Colon (tissue), 2 donors: Measurements from ENCODE around the gene OR2AK2.
"Not testable (repeated sequence)": the region's sequence is repeated elsewhere in the genome, so short reads cannot be mapped to it uniquely, and the experiment has no call there.

Source experiments
- FAIRE-seq: peaks from 2 replicates; lab custom pipeline; 2012; peaks lifted over from hg19 to GRCh38; lab: Jason Lieb, UNC
- donor health status: control.
- donor health status: control.

Gene OR2AK2

GRCh38 chr1:247964933-247965332 is at the start of gene OR2AK2:
Gene OR2AK2 (plus strand): TSS chr1:247965233. CDS start chr1:247965377, 144 bp downstream.
- no peak for FAIRE-seq

GRCh38 chr1:247919952-247920351 is 45.1 kb upstream of the OR2AK2 start, which contains the start of gene OR2T8:
Gene OR2T8 (plus strand): TSS chr1:247920252. CDS start chr1:247921018, 766 bp downstream.
- no peak for FAIRE-seq

GRCh38 chr1:247923941-247924340 is 41.1 kb upstream of the OR2AK2 start:
- no peak for FAIRE-seq

GRCh38 chr1:247924868-247925267 is 40.2 kb upstream of the OR2AK2 start, which contains the start of gene OR2AJ1:
Gene OR2AJ1 (plus strand): TSS chr1:247924889. CDS start chr1:247933769, 8,880 bp downstream.
- no peak for FAIRE-seq

- no peak for FAIRE-seq
Measured at GRCh38 chr1:247933989-247934388, 31.0 kb upstream of the OR2AK2 start.

GRCh38 chr1:247935781-247936180 is 29.3 kb upstream of the OR2AK2 start:
- FAIRE-seq, result no peak

- no peak for FAIRE-seq
Measured at GRCh38 chr1:247936415-247936814, 28.6 kb upstream of the OR2AK2 start.

- FAIRE-seq, result not testable (repeated sequence)
Measured at GRCh38 chr1:247936965-247937734, 27.9 kb upstream of the OR2AK2 start.

- no peak for FAIRE-seq
Measured at GRCh38 chr1:247942624-247943023, 22.4 kb upstream of the OR2AK2 start.

- FAIRE-seq, result no peak
Measured at GRCh38 chr1:247948558-247948957, 16.5 kb upstream of the OR2AK2 start, which contains the start of gene OR2L8. Gene OR2L8 (plus strand): TSS chr1:247948858. CDS start chr1:247948858, 0 bp downstream.

- no peak for FAIRE-seq
Measured at GRCh38 chr1:247953408-247953807, 11.6 kb upstream of the OR2AK2 start.

GRCh38 chr1:247961791-247962190 is 3.2 kb upstream of the OR2AK2 start:
- no peak for FAIRE-seq

GRCh38 chr1:247962911-247963588 is 2.0 kb upstream of the OR2AK2 start:
- FAIRE-seq, result no peak

- no peak for FAIRE-seq
Measured at GRCh38 chr1:247966532-247967204, 1.6 kb downstream of the OR2AK2 start.

GRCh38 chr1:247992986-247993385 is 28.0 kb downstream of the OR2AK2 start:
- FAIRE-seq, result no peak

- no peak for FAIRE-seq
Measured at GRCh38 chr1:247998811-247999210, 33.8 kb downstream of the OR2AK2 start.

GRCh38 chr1:248000169-248000568 is 35.1 kb downstream of the OR2AK2 start:
- no peak for FAIRE-seq

GRCh38 chr1:248007778-248008177 is 42.7 kb downstream of the OR2AK2 start:
- no peak for FAIRE-seq

- no peak for FAIRE-seq
Measured at GRCh38 chr1:248009681-248010080, 44.6 kb downstream of the OR2AK2 start.

- FAIRE-seq, result no peak
Measured at GRCh38 chr1:248013229-248013710, 48.2 kb downstream of the OR2AK2 start, which contains the start of gene OR2L5. Gene OR2L5 (plus strand): TSS chr1:248013660. CDS start chr1:248021948, 8,288 bp downstream.

GRCh38 chr1:248015803-248016202 is 50.8 kb downstream of the OR2AK2 start:
- no peak for FAIRE-seq
